Glutamatergic neuron (in vitro differentiated cells): ENCODE data around the gene GPATCH4. TPM values are rescaled to one million over a fixed set of nuclear protein-coding genes. Genes with fewer than 3 reads are reported as not detected.

Experiments
- DNase-seq: peaks from one replicate; pipeline ENCODE4 v3.0.0; 2022
- H3K27ac Mint-ChIP-seq: one replicate; pipeline ENCODE4 v1.8.0; 2020; ENCODE audit warnings: mild to moderate bottlenecking, mixed read lengths, inconsistent platforms; ENCODE audit not compliant: unreplicated experiment
- H3K27me3 Mint-ChIP-seq: one replicate; pipeline ENCODE4 v1.8.0; 2020; ENCODE audit warnings: mild to moderate bottlenecking, moderate library complexity, mixed read lengths, inconsistent platforms; ENCODE audit not compliant: unreplicated experiment
- H3K36me3 Mint-ChIP-seq: one replicate; pipeline ENCODE4 v1.8.0; 2020; ENCODE audit warnings: mild to moderate bottlenecking, mixed read lengths, inconsistent platforms; ENCODE audit not compliant: unreplicated experiment
- H3K4me1 Mint-ChIP-seq: one replicate; pipeline ENCODE4 v1.8.0; 2020; ENCODE audit warnings: mild to moderate bottlenecking, low read depth, mixed read lengths, inconsistent platforms; ENCODE audit not compliant: unreplicated experiment
- H3K4me3 Mint-ChIP-seq: one replicate; pipeline ENCODE4 v1.8.0; 2020; ENCODE audit warnings: mild to moderate bottlenecking, mixed read lengths, inconsistent platforms; ENCODE audit not compliant: unreplicated experiment
- H3K9me3 Mint-ChIP-seq: one replicate; pipeline ENCODE4 v1.8.0; 2020; ENCODE audit warnings: mild to moderate bottlenecking, moderate library complexity, mixed read lengths, inconsistent platforms; ENCODE audit not compliant: unreplicated experiment
- total RNA-seq: library from RNA; stranded (reverse); fragmentation: NEBNext Ultra II Directional; extraction: Animal tissue kit (Norgen Biotek cat#: 25700); gene quantifications from one replicate; pipeline ENCODE4 v1.2.1, GENCODE V29; 2021; ENCODE audit not compliant: unreplicated experiment
- TF ChIP-seq, protein P1 (sequence below): fragments of 200-600 bp; sonication (generic); IDR thresholded peaks from one replicate; pipeline ENCODE4 v1.5.0; 2021; ENCODE audit not compliant: partially characterized antibody, unreplicated experiment

GPATCH4 gene
- total RNA-seq, 1 donor from 2014 or later: 13.2 TPM

DNA sequence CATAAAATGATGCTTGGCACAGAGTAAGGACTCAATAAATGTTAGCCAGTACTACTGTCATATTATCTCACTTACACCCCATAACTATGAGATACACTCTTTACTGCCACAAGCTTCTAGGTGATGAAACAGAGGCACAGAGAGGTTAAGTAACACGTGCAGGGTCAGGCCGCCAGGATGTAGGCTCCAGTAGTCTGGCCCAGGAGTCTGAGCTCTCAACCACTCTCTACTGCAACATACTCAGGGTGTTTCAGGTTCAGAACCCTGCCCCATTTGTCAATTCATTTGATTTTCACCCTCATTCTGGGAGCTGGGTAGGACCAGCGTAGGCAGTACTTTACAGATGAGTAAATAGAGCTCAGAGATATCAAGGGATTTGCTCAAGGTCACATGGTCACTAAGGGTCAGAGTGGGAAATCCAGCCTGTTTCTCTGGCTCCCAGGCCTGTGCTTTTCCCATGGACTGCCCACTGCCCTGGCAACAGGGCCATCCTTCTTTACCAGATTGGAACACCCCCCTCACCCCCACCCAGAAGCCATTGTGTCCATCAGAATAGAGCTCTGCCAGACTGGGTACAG, 50.1 kb downstream of the GPATCH4 start:
- TF ChIP-seq, protein P1, sequence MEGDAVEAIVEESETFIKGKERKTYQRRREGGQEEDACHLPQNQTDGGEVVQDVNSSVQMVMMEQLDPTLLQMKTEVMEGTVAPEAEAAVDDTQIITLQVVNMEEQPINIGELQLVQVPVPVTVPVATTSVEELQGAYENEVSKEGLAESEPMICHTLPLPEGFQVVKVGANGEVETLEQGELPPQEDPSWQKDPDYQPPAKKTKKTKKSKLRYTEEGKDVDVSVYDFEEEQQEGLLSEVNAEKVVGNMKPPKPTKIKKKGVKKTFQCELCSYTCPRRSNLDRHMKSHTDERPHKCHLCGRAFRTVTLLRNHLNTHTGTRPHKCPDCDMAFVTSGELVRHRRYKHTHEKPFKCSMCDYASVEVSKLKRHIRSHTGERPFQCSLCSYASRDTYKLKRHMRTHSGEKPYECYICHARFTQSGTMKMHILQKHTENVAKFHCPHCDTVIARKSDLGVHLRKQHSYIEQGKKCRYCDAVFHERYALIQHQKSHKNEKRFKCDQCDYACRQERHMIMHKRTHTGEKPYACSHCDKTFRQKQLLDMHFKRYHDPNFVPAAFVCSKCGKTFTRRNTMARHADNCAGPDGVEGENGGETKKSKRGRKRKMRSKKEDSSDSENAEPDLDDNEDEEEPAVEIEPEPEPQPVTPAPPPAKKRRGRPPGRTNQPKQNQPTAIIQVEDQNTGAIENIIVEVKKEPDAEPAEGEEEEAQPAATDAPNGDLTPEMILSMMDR: no peak
- Mint-ChIP-seq H3K27me3 (peaks cover 6% of the 10 kb centered on the region), H3K27ac (no peak overlapping the region), H3K36me3 (peaks cover 4% of the 10 kb centered on the region), H3K9me3 (peaks cover 8% of the 10 kb centered on the region), H3K4me3 (no peak overlapping the region), H3K4me1 (no peaks in the 10 kb centered on the region)
- no peak for DNase-seq

DNA sequence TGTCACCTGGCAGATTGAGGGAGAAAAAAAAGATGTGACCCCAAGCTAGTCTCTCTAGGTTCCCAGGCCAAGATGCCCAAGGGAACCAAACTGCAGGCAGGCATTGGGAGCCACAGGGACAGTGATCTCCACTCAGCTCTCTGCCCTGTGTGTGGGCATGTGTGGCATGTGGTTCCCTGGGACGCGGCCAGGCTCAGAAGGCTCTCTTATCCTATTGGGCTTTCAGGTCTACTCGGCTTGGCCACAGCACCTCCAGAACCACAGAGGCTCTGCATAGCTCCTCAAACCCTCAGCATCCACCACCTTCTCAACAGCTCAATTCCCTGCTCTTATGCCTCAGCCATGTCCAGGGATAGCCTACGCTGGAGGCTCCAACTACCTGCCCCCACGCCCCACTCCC, 50.9 kb downstream of the GPATCH4 start:
- H3K27ac Mint-ChIP-seq: no peak overlapping the region
- H3K36me3 Mint-ChIP-seq: peaks cover 4% of the 10 kb centered on the region
- H3K27me3 Mint-ChIP-seq: peaks cover 6% of the 10 kb centered on the region
- H3K4me3 Mint-ChIP-seq: no peak overlapping the region
- H3K4me1 Mint-ChIP-seq: no peaks in the 10 kb centered on the region
- DNase-seq: no peak
- H3K9me3 Mint-ChIP-seq: peaks cover 8% of the 10 kb centered on the region
- TF ChIP-seq, protein P1: no peak

DNA sequence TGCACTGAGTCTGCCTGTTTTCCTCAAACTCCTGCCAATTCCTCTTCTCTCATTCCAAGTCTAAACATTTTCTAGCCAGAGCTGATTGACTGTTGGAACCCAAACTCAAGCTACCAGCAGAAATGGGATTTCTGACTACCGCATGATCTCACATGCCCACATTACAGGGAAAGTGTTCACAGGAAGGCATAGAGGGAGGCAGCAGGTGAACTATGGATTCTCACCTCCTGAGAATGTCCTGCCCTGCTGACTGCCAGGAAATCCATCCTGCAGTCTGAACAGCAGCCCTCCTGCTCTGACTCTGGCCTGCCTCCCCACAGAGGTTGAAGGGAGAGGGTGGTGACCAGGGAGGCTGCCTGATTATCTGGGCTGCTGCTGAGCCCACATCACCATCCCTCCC, 51.4 kb downstream of the GPATCH4 start:
- Mint-ChIP-seq H3K4me3 (no peak overlapping the region), H3K36me3 (peaks cover 4% of the 10 kb centered on the region), H3K27me3 (peaks cover 6% of the 10 kb centered on the region), H3K9me3 (peaks cover 8% of the 10 kb centered on the region), H3K27ac (no peak overlapping the region), H3K4me1 (no peaks in the 10 kb centered on the region)
- TF ChIP-seq, protein P1: no peak
- no peak for DNase-seq

DNA sequence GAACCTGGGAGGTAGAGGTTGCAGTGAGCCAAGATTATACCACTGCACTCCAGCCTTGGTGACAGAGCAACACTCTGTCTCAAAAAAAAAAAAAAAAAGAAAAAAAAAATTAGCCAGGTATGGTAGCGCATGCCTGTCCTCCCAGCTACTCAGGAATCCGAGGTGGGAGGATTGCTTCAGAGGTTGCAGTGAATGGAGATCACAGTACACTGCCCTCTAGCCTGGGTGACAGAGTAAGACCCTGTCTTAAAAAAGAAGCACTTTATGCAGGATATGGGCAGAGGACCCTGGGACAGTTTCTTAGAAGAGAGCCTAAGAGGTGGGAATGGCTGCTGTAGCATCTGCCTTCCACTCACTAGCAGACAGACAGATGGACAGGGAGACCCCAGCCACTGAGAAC, 51.9 kb downstream of the GPATCH4 start:
- DNase-seq: no peak
- no peak overlapping the region for H3K4me3 Mint-ChIP-seq
- TF ChIP-seq, protein P1: no peak
- H3K4me1 Mint-ChIP-seq: no peaks in the 10 kb centered on the region
- H3K9me3 Mint-ChIP-seq: peaks cover 8% of the 10 kb centered on the region
- no peak overlapping the region for H3K27ac Mint-ChIP-seq
- peaks cover 4% of the 10 kb centered on the region for H3K36me3 Mint-ChIP-seq
- peaks cover 6% of the 10 kb centered on the region for H3K27me3 Mint-ChIP-seq

DNA sequence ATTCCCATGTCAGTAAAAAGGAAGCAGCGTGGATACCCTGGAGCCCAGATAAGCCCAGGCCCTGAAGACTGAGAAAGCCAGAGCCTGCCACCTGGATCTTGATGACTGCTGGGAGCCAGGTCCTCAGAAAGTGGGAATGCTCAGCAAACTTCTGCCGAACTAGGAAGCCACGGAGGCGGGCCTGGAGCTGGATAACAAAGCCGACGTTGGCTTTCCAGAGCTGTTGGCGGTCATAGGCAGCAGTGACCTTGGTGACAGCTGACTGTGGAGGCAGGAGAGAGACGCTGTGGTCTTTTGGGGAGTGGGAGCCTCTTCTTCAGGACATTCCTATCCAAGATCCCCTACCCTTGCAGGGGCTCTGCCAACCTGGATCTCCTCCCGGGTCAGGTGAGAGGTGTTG, 53.3 kb downstream of the GPATCH4 start:
- H3K9me3 Mint-ChIP-seq: peaks cover 6% of the 10 kb centered on the region
- TF ChIP-seq, protein P1: no peak
- no peaks in the 10 kb centered on the region for H3K4me1 Mint-ChIP-seq
- no peak for DNase-seq
- peaks cover 6% of the 10 kb centered on the region for H3K27me3 Mint-ChIP-seq
- no peak overlapping the region for H3K4me3 Mint-ChIP-seq
- no peak overlapping the region for H3K27ac Mint-ChIP-seq
- H3K36me3 Mint-ChIP-seq: no peaks in the 10 kb centered on the region
